B cell (primary cell): Measurements from ENCODE around the gene ERN2.

Experiments
- CTCF ChIP-seq: fragments of 200-600 bp; IDR thresholded peaks from one replicate; pipeline ENCODE4 v1.8.0; 2022; ENCODE audit warnings: antibody characterized with exemption, mild to moderate bottlenecking
- EZH2 ChIP-seq: IDR thresholded peaks from 2 replicates; pipeline ENCODE4 v1.6.1; 2012; ENCODE audit warnings: borderline replicate concordance, low read depth, mild to moderate bottlenecking, moderate library complexity, low read length; ENCODE audit not compliant: insufficient read depth, poor library complexity, severe bottlenecking

GRCh38 chr16:23702951-23703350 is 10.1 kb downstream of the ERN2 start:
- TF ChIP-seq CTCF = no peak
- TF ChIP-seq EZH2 = no peak
